ENCODE data around the gene NCOR1.

Gene NCOR1

DNA sequence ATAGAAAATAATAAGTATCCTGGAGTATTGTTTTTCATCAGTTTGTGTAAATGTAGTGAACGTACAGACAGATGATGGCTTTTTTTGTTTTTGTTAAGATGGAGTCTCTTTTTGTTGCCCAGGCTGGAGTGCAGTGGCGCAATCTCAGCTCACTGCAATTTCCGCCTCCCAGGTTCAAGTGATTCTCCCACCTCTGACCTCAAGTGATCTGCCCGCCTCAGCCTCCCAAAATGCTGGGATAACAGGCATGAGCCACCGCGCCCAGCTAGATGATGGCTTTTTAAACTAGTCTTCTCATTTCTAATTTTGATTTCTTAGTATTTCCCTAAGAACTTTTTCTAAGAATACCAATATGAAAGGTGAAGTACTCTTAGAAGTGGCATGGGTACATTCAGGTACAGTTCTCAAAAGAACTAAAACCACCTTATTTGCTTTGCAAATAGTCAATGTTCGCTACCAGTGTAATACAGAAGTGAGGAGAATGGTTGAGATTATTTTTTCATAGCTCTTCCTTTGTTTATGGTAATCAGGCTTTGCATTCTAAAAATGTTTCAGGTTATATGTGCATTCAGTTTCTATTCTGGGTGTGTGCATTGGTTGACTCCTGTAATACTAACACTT lies 181.5 kb downstream of the NCOR1 start:
- no peak for DNase-seq
- peak overlapping the region; percentile 56 for H3K27ac Mint-ChIP-seq
- peak overlapping the region in 1 of 2 donors; percentile 14 for H3K4me3 Mint-ChIP-seq
- ATAC-seq (replicated peaks) = peak in 1 of 2 donors; percentile 64
- no peaks in the 10 kb centered on the region for H3K27me3 Mint-ChIP-seq
- peaks cover 11 to 15% of the 10 kb centered on the region in 2 donors for H3K4me1 Mint-ChIP-seq
- H3K9me3 Mint-ChIP-seq = no peaks in the 10 kb centered on the region
- peaks cover 47 to 59% of the 10 kb centered on the region in 2 donors for H3K36me3 Mint-ChIP-seq

DNA sequence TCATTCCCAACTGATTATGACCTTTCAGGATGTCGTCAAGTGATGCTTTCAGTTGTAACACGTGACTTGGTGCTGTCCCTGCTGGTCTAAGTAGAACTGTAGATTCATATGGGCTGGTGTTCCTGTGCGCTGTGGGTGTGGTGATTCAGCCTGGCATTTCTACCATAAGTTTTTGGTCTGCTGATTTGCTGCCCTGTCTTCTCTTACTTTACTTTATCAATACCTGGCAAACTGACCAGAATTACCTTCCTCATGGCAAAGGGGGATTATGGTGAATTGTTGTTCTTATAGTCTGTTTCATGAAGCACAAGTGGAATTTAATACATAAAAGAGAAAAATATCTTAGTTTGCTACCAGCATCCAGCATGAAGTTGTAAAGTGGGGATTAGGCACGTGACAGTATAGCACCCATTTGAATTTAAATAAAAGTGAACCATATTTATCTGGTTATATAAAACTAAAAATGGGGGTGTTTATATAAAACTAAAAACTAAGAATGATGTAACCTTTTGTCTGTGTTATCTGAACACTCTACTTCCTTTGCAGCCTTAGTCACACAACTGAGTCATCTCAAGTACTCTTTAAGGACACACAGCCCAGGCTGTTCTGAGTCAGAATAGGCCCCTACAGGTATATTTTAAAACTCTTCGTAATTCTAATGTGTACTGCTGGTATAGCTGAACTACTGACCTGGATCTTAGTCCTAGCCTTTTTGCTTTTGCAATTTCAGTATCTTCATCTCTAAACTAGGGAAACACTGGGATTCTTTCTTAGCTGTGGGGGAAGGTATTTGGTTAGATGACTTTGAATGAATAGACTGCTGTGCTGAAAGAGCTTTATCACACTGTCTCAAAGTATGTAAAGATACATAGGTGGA lies 187.4 kb downstream of the NCOR1 start:
- ATAC-seq (replicated peaks) (peak; percentile 98), DNase-seq (peak; percentile 14)
- H3K4me1 Mint-ChIP-seq = peaks cover 14 to 17% of the 10 kb centered on the region in 2 donors
- H3K36me3 Mint-ChIP-seq = peaks cover 39 to 62% of the 10 kb centered on the region in 2 donors
- peak overlapping the region; percentile 51 to 68 for H3K4me3 Mint-ChIP-seq
- no peaks in the 10 kb centered on the region for H3K9me3 Mint-ChIP-seq
- H3K27ac Mint-ChIP-seq = peak overlapping the region; percentile 89
- no peaks in the 10 kb centered on the region for H3K27me3 Mint-ChIP-seq

DNA sequence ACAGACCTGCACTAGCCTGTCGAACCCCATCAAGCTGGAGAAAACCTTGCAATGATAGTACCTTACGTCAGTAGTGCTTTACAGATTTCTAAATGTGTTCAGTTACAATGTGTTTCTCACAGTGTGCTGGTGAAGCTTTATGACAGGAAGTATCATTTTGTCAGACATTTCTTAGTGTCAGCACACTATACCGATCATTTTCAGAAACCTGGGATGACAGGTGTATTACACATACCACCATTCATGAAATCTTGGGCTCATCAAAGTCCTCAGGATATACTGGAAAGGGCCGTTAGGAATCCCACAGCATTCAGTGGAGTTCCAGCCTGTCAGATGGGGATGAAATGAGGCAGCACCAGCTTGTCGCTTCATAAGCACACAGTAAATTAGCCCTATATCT lies 188.4 kb downstream of the NCOR1 start:
- ATAC-seq (replicated peaks) (no peak), DNase-seq (no peak)
- Mint-ChIP-seq H3K9me3 (no peaks in the 10 kb centered on the region), H3K4me1 (peaks cover 15 to 17% of the 10 kb centered on the region in 2 donors), H3K27ac (peak overlapping the region; percentile 82), H3K4me3 (no peak overlapping the region), H3K27me3 (no peaks in the 10 kb centered on the region), H3K36me3 (peaks cover 30 to 57% of the 10 kb centered on the region in 2 donors)

DNA sequence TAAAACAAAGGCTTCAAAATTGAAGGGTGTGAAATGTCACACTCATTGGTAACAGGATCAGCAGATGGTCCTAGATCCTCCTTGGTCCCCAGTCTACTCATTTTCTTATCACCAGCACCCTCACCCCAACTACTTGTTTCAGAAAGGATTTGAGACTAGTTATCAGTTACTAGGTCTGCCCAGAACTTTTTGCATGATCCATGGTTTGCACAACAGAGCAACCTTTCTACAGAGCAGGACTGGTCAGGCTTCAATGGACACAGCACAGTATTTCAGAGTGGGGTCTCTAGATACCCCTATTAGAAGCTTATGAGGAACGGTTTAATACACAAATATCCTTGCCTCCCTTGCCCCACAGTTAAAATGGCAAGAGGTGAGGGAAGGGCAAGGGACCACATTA lies 190.1 kb downstream of the NCOR1 start:
- H3K27ac Mint-ChIP-seq = peak overlapping the region; percentile 59
- H3K9me3 Mint-ChIP-seq = no peaks in the 10 kb centered on the region
- H3K4me1 Mint-ChIP-seq = peaks cover 18 to 20% of the 10 kb centered on the region in 2 donors
- ATAC-seq (replicated peaks) = no peak
- no peak overlapping the region for H3K4me3 Mint-ChIP-seq
- peaks cover 31 to 63% of the 10 kb centered on the region in 2 donors for H3K36me3 Mint-ChIP-seq
- no peak for DNase-seq
- H3K27me3 Mint-ChIP-seq = no peaks in the 10 kb centered on the region

DNA sequence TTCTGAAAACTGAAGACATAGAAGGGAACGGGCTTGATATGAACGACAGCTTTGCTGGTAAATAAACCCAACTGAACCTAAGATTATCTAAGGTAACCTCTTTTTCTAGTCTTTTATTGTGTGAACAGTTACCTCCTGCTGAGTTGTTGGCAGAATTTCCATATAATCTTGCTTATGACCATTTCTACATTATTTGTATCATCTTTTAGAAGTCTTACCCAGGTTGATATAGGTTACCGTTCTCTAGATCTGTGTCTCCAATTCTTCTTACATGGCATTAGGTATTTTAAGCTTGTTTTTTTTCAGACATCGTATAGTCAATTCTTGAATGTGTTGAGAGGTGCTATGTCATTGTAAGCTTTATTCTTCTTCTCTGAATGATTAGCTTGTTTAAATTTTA lies 191.5 kb downstream of the NCOR1 start:
- Mint-ChIP-seq H3K36me3 (peaks cover 34 to 69% of the 10 kb centered on the region in 2 donors), H3K27me3 (no peaks in the 10 kb centered on the region), H3K4me3 (no peak overlapping the region), H3K9me3 (no peaks in the 10 kb centered on the region), H3K27ac (peak overlapping the region; percentile 42), H3K4me1 (peaks cover 18 to 23% of the 10 kb centered on the region in 2 donors)
- no peak for ATAC-seq (replicated peaks)
- DNase-seq = no peak

DNA sequence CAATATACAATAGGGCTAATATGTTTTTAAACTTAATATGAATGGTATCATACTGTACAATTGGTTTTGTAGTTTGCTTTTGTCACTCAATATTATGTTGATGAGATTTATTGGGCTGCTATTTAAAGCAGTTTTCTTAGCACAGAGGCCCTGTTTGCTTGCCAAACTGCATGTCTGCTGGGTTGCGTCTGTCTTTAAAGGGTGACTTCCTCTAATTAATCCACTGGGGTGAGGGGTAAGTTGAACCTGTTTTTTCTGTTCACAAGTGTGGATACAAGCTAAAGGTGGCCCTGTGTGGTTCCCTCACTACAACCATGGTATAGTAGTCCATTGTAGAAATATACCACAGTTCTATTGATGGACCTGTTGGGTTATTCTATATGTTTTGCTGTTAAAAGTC lies 196.0 kb downstream of the NCOR1 start:
- Mint-ChIP-seq H3K36me3 (peaks cover 17 to 49% of the 10 kb centered on the region in 2 donors), H3K4me1 (peaks cover 6% of the 10 kb centered on the region in 2 donors), H3K27ac (no peak overlapping the region), H3K4me3 (no peak overlapping the region), H3K27me3 (no peaks in the 10 kb centered on the region), H3K9me3 (no peaks in the 10 kb centered on the region)
- DNase-seq = no peak
- ATAC-seq (replicated peaks) = no peak

DNA sequence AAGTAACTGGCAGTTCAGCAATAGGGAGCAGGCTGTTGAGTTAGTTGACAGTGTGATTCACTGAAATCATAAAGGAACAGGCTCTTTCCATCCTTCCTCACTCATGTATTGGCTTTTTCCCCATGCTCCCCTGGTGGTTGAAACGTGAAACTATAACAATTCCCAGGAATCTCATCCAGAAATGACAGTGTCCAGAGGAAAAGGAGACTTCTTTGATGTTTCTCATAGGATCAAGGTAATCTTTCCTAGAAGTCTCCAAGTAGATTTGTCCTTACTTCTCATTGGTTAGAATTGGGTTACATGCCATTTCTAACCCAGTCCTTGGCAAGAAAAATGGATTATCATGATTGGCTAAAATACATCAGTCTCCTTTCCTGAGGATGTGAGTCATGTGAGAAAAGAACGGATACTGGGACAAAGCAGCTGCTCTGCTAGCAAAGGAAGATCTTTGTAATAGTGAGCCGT lies 201.4 kb downstream of the NCOR1 start:
- Mint-ChIP-seq H3K4me1 (no peaks in the 10 kb centered on the region), H3K36me3 (peaks cover 23 to 30% of the 10 kb centered on the region in 2 donors), H3K27me3 (no peaks in the 10 kb centered on the region), H3K9me3 (no peaks in the 10 kb centered on the region), H3K4me3 (no peak overlapping the region), H3K27ac (no peak overlapping the region)
- ATAC-seq (replicated peaks) = no peak
- DNase-seq = no peak

DNA sequence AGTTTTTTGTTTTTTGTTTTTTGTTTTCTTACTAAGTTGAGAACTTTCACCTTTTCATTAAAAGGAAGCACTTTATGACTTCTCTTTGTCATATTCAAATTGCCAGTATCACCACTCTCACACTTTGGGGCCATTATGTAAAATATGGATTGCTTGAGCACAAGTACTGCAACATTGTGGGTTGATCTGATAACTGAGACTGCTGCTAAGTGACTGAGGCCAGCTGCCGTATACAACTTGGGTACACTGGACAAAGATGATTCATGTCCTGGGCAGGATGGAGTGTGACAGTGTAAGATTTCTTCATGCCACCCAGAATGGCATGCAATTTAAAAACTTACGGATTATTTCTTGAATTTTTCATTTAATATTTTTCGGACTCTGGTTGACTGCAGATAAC lies 207.9 kb downstream of the NCOR1 start:
- DNase-seq (no peak), ATAC-seq (replicated peaks) (no peak)
- Mint-ChIP-seq H3K27ac (no peak overlapping the region), H3K9me3 (no peaks in the 10 kb centered on the region), H3K4me1 (peaks cover under 1 to 5% of the 10 kb centered on the region in 2 donors), H3K27me3 (no peaks in the 10 kb centered on the region), H3K36me3 (peaks cover 53 to 56% of the 10 kb centered on the region in 2 donors), H3K4me3 (no peak overlapping the region)

DNA sequence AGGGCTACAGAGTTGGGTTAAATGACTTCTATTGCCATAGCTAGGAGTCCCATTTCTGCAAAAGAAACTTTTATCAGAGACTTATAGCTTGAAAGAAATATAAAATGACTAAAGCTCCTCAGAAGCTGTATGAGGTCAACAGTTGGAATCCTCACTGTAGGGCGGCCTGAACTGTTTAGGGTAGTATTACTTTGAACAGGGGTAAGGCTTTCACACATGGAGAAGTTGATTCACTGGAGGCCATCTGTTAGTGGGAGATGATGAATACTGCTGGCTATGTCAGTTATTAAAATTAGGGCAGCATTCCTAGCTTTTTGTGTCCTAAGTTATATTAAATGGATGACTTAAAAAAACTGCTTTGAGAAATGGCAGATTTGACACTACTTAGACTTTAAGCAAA lies 209.7 kb downstream of the NCOR1 start:
- Mint-ChIP-seq H3K4me1 (peaks cover 19 to 20% of the 10 kb centered on the region in 2 donors), H3K27me3 (no peaks in the 10 kb centered on the region), H3K9me3 (no peaks in the 10 kb centered on the region), H3K4me3 (no peak overlapping the region), H3K27ac (no peak overlapping the region), H3K36me3 (peaks cover 57 to 62% of the 10 kb centered on the region in 2 donors)
- DNase-seq = no peak
- ATAC-seq (replicated peaks) = no peak

DNA sequence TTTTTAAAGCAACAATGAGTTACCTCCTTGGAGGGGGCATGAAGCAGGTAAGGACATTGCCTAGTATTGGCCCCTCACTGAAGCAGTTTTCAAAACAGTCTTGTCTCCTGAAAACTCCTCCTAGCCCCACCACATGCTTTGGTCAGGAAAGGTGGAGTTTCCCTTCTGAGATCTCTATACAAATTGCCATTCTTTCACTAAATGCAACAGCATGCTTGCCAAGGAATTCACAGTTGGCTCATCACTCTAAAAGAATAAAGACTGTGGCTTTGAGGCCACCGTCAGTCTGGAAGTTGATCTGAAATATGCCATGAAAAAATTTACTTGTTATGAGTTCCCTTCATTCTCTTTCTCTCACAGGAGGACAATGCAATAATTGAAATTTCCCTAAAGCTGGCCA lies 211.5 kb downstream of the NCOR1 start:
- H3K4me1 Mint-ChIP-seq = peaks cover 23 to 31% of the 10 kb centered on the region in 2 donors
- no peak overlapping the region for H3K27ac Mint-ChIP-seq

DNA sequence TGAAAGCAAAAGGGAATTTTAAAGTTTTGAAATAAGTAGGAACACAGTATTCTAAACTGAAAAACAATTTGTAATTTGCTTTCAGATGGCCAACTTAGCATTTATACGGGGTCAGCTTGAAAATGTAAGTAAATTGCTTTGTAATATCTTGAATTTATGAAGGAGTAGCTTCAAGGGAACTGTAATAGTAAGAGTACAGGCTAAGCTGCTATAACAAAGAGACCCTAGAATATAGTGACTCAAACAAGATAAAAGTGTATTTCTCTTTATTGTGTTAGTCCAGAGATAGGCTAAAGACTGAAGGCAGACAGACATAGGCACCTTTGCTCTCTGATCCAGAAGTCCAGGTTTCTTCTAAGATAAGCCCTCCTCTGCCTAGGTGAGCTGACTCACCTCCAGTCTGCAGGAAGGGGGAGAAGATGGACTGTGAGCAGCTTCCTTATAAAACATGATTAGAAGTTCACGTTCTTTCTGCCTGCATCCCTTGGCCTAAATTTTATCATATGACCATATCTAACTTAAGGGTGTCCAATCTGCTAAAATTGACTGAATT lies 212.6 kb downstream of the NCOR1 start:
- no peaks in the 10 kb centered on the region for H3K27me3 Mint-ChIP-seq
- ATAC-seq (replicated peaks) = no peak
- peaks cover 46 to 53% of the 10 kb centered on the region in 2 donors for H3K36me3 Mint-ChIP-seq
- H3K4me1 Mint-ChIP-seq = peaks cover 19 to 38% of the 10 kb centered on the region in 2 donors
- no peak overlapping the region for H3K27ac Mint-ChIP-seq
- no peak overlapping the region for H3K4me3 Mint-ChIP-seq
- no peak for DNase-seq
- H3K9me3 Mint-ChIP-seq = no peaks in the 10 kb centered on the region

More for the DNA sequence above, 211.5 kb downstream of the NCOR1 start:
- Mint-ChIP-seq H3K36me3 (peaks cover 56 to 64% of the 10 kb centered on the region in 2 donors), H3K27me3 (no peaks in the 10 kb centered on the region), H3K4me3 (no peak overlapping the region), H3K9me3 (no peaks in the 10 kb centered on the region)
- DNase-seq (no peak), ATAC-seq (replicated peaks) (no peak)

DNA sequence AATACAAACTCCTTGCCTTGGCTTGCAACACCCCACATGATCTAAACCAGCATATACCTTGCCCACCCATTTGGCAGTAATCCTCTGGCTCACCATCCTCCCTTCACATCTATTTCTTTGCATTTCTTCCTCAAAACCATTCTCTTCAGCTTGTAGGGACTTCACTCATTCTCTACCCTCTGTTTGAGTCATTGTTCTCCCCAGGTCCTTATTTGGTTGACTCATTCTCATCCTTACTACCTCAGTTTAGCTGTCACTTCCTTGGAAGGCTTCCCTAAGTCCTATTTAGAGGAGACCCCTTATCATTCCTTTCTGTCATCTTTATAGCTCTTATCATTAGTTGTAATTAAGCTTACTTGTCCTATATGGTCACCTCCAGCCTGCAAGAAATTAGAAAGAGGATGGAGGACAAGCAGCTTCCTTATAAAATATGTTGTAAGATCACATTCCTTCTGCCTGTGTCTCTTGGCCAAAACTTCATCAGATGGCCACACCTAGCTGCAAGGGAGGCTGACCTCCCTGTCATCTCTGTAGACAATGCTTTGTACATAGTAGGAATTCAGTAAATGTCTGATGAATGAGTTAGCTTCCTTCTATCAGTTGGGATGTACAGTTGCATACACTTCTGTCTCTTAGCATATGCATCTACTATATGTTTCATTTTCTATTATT lies 214.0 kb downstream of the NCOR1 start:
- Mint-ChIP-seq H3K36me3 (peaks cover 40 to 46% of the 10 kb centered on the region in 2 donors), H3K4me1 (peaks cover 19 to 43% of the 10 kb centered on the region in 2 donors), H3K4me3 (peak overlapping the region; percentile 91 to 97), H3K9me3 (no peaks in the 10 kb centered on the region), H3K27ac (peak overlapping the region; percentile 48), H3K27me3 (no peaks in the 10 kb centered on the region)
- DNase-seq = no peak
- no peak for ATAC-seq (replicated peaks)

DNA sequence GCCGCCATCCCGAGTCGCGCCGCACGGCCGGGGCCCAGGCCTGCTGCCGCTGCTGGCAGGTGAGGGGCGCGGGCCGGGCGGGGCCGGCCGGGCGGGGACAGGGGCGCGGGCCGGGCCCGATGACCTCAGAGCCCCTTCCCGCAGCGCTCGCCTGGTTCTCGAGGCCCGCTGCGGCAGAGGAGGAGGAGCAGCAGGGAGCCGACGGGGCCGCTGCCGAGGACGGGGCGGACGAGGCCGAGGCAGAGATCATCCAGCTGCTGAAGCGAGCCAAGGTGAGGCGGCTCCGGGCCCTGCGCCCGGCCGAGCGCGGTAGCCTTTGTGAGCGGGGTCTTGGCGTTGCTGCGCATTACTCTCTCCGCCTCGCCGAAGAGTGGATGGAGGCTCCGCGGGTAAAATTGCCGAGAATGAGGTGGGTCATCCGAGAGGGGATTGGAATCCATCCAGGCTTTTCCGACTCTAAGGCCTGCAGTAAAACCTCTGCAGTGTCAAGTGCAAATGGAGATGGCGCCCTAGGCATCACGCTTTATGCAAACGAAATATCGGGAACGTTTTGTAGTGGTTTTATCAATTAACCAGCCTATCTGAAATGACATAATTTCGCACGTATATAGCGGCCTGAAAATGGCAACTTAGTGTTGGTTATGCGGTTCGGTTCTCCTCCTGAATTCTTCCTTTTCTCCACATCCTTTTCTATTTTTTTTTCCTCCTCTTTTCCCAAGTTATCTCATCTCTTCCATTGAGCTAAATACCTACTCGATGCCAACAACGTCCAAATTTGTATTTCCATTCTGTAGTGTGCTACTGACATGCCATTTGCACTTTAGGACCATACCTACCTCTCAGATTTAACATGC lies 215.1 kb downstream of the NCOR1 start:
- Mint-ChIP-seq H3K9me3 (no peaks in the 10 kb centered on the region), H3K36me3 (peaks cover 31 to 38% of the 10 kb centered on the region in 2 donors), H3K4me3 (peak overlapping the region; percentile 91 to 97), H3K27me3 (no peaks in the 10 kb centered on the region), H3K4me1 (peaks cover 19 to 43% of the 10 kb centered on the region in 2 donors), H3K27ac (peak overlapping the region; percentile 96)
- ATAC-seq (replicated peaks) (peak; percentile 37 to 53), DNase-seq (no peak)
